Stimulated activated naive B cell treated with anti-CD40 and anti-IgM and Interleukin-4, amounts not matched to agents 10 μg/mL and 1 μg/mL and 100 μg/mL, for 72 hours (primary cell): Measurements from ENCODE around the gene FAM20A.
"Not testable (repeated sequence)": the region's sequence is repeated elsewhere in the genome, so short reads cannot be mapped to it uniquely, and the experiment has no call there.

Experiments used
- ATAC-seq, 2 donors: fragments of 150-1000 bp; cut with Tn5 transposase; replicated peaks; 2 replicates each; pipeline ENCODE4 v1.10.0; 2021; ENCODE audit warnings: moderate library complexity in 1 of 2
- DNase-seq: peaks from one replicate; pipeline ENCODE4 v3.0.0; 2021
- H3K27ac Mint-ChIP-seq: one replicate; pipeline ENCODE4 v1.8.0; 2022; ENCODE audit warnings: mild to moderate bottlenecking, mixed read lengths
- H3K27me3 Mint-ChIP-seq, 2 donors: one replicate each; pipeline ENCODE4 v1.8.0; 2022; ENCODE audit warnings: mixed read lengths in 2 of 2
- H3K36me3 Mint-ChIP-seq, 2 donors: one replicate each; pipeline ENCODE4 v1.8.0; 2022; ENCODE audit warnings: mixed read lengths in 2 of 2, mild to moderate bottlenecking in 1 of 2
- H3K4me1 Mint-ChIP-seq, 2 donors: one replicate each; pipeline ENCODE4 v1.8.0; 2022; ENCODE audit warnings: mixed read lengths in 2 of 2, mild to moderate bottlenecking in 1 of 2
- H3K4me3 Mint-ChIP-seq, 2 donors: one replicate each; pipeline ENCODE4 v1.8.0; 2022; ENCODE audit warnings: mild to moderate bottlenecking in 2 of 2, mixed read lengths in 2 of 2, moderate library complexity in 1 of 2
- H3K9me3 Mint-ChIP-seq, 2 donors: one replicate each; pipeline ENCODE4 v1.8.0; 2022; ENCODE audit warnings: mixed read lengths in 2 of 2, mild to moderate bottlenecking in 1 of 2

FAM20A gene

DNA sequence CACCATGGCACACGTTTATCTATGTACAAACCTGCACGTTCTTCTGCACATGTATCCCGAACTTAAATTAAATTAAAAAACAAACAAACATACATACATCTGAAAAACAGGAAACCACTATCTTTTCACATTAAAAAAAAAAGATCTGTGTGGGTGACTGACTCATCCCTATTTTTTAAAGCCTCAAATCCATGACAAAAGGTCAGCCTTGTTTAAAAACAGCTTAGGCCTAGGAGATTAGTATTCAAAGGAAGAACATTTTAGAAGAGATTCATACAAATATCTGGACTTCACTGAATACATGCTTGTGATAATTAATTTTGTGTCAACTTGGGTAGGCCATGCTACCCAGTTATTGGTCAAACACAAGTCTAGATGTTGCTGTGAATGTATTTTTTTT, 93.6 kb downstream of the FAM20A start:
- Mint-ChIP-seq H3K27me3 (no peaks in the 10 kb centered on the region), H3K27ac (no peak overlapping the region), H3K4me1 (peaks cover 3 to 24% of the 10 kb centered on the region in 2 donors), H3K9me3 (peaks cover 0 to 3% of the 10 kb centered on the region in 2 donors), H3K36me3 (no peaks in the 10 kb centered on the region), H3K4me3 (no peak overlapping the region)
- DNase-seq: no peak
- no peak for ATAC-seq

GRCh38 chr17:68505951-68506350, 95.2 kb downstream of the FAM20A start:
- H3K27me3 Mint-ChIP-seq: peaks cover 0 to 3% of the 10 kb centered on the region in 2 donors

GRCh38 chr17:68501074-68501473, 100.1 kb downstream of the FAM20A start:
- no peak overlapping the region for H3K4me3 Mint-ChIP-seq
- H3K9me3 Mint-ChIP-seq: peaks cover 8 to 10% of the 10 kb centered on the region in 2 donors
- H3K4me1 Mint-ChIP-seq: peaks cover 22 to 25% of the 10 kb centered on the region in 2 donors
- ATAC-seq: no peak
- DNase-seq: no peak
- H3K27ac Mint-ChIP-seq: peak overlapping the region; percentile 1
- peaks cover 0 to 3% of the 10 kb centered on the region in 2 donors for H3K27me3 Mint-ChIP-seq
- H3K36me3 Mint-ChIP-seq: peaks cover 11 to 12% of the 10 kb centered on the region in 2 donors

More at GRCh38 chr17:68505951-68506350, 95.2 kb downstream of the FAM20A start:
- H3K27ac Mint-ChIP-seq: no peak overlapping the region
- DNase-seq: no peak
- H3K4me1 Mint-ChIP-seq: peaks cover 6 to 12% of the 10 kb centered on the region in 2 donors
- no peak overlapping the region for H3K4me3 Mint-ChIP-seq
- peaks cover 5% of the 10 kb centered on the region in 2 donors for H3K9me3 Mint-ChIP-seq
- no peak for ATAC-seq
- peaks cover 4% of the 10 kb centered on the region in 2 donors for H3K36me3 Mint-ChIP-seq

GRCh38 chr17:68499587-68499986, 101.6 kb downstream of the FAM20A start:
- ATAC-seq: no peak
- Mint-ChIP-seq H3K27ac (no peak overlapping the region), H3K4me3 (no peak overlapping the region)

GRCh38 chr17:68498479-68499326, 102.5 kb downstream of the FAM20A start:
- Mint-ChIP-seq H3K36me3 (peaks cover 11 to 12% of the 10 kb centered on the region in 2 donors), H3K4me3 (peak overlapping the region; percentile 37 to 38), H3K27ac (peak overlapping the region; percentile 92), H3K4me1 (peaks cover 22 to 25% of the 10 kb centered on the region in 2 donors), H3K9me3 (peaks cover 5 to 10% of the 10 kb centered on the region in 2 donors), H3K27me3 (peaks cover 0 to 3% of the 10 kb centered on the region in 2 donors)
- ATAC-seq (peak; percentile 31 to 41), DNase-seq (no peak)

More at GRCh38 chr17:68499587-68499986, 101.6 kb downstream of the FAM20A start:
- Mint-ChIP-seq H3K4me1 (peaks cover 22 to 25% of the 10 kb centered on the region in 2 donors), H3K27me3 (peaks cover 0 to 3% of the 10 kb centered on the region in 2 donors), H3K36me3 (peaks cover 11 to 12% of the 10 kb centered on the region in 2 donors), H3K9me3 (peaks cover 8 to 10% of the 10 kb centered on the region in 2 donors)
- DNase-seq: no peak

DNA sequence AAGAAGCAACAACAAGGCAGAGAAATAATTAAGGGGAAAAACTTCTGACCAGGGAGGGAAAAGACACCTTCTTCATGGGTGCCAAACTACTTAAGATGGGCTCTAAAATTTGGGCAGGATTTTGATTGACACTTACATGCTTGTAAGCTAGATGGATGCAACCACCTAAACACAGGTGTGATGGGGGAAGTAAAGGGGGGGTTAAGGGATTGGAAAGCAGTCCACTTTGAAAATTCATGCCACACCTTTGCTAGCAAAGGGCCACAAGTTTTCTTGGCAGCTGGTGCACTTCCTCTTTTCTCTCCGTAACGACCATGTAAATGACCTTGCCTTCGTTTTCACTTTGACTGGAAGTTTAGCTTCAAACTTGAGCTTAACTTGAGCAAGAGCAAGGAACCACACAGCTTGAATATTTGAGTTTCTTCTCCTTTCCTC, 103.3 kb downstream of the FAM20A start:
- Mint-ChIP-seq H3K27ac (peak overlapping the region; percentile 82), H3K36me3 (peaks cover 11 to 12% of the 10 kb centered on the region in 2 donors), H3K4me3 (peak overlapping the region; percentile 19 to 38), H3K27me3 (peaks cover 0 to 3% of the 10 kb centered on the region in 2 donors), H3K4me1 (peaks cover 22 to 25% of the 10 kb centered on the region in 2 donors), H3K9me3 (peaks cover 5 to 10% of the 10 kb centered on the region in 2 donors)
- ATAC-seq (peak; percentile 96), DNase-seq (peak; percentile 54)

- H3K27me3 Mint-ChIP-seq: no peaks in the 10 kb centered on the region
- H3K4me3 Mint-ChIP-seq: no peak overlapping the region
- H3K36me3 Mint-ChIP-seq: peaks cover 2 to 4% of the 10 kb centered on the region in 2 donors
- H3K4me1 Mint-ChIP-seq: peaks cover 27 to 44% of the 10 kb centered on the region in 2 donors
- no peak for ATAC-seq
- no peak for DNase-seq
- no peak overlapping the region for H3K27ac Mint-ChIP-seq
- H3K9me3 Mint-ChIP-seq: peaks cover 1 to 3% of the 10 kb centered on the region in 2 donors
Observed at GRCh38 chr17:68495081-68495480, 106.1 kb downstream of the FAM20A start.

DNA sequence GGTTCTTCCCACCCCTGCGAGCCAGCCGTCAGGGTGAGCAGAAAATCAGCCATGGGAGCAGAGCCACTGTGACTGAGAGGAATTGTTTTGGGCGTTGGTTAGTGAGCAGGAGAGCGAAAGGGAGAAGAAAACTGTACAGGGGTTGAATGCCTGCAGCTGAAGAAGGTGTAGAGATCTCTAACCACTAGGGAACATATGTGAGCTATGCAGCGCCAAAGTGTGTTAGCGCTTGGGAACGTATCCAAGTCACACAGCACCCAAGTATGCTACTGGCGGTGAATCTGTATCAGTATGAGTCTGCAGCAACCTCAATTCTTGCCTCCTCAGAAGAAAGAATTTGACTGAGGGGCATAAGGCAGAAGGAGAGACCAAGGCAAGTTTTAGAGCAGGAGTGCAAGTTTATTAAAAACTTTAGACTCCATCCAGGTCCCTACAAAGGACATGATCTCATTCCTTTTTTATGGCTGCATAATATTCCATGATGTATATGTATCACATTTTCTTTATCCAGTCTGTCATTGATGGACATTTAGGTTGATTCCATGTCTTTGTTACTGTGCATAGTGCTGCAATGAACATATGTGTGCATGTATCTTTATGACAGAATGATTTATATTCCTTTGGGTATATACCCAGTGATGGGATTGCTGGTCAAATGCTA, 108.6 kb downstream of the FAM20A start:
- ATAC-seq, H3K4me3 Mint-ChIP-seq: not testable (repeated sequence)

DNA sequence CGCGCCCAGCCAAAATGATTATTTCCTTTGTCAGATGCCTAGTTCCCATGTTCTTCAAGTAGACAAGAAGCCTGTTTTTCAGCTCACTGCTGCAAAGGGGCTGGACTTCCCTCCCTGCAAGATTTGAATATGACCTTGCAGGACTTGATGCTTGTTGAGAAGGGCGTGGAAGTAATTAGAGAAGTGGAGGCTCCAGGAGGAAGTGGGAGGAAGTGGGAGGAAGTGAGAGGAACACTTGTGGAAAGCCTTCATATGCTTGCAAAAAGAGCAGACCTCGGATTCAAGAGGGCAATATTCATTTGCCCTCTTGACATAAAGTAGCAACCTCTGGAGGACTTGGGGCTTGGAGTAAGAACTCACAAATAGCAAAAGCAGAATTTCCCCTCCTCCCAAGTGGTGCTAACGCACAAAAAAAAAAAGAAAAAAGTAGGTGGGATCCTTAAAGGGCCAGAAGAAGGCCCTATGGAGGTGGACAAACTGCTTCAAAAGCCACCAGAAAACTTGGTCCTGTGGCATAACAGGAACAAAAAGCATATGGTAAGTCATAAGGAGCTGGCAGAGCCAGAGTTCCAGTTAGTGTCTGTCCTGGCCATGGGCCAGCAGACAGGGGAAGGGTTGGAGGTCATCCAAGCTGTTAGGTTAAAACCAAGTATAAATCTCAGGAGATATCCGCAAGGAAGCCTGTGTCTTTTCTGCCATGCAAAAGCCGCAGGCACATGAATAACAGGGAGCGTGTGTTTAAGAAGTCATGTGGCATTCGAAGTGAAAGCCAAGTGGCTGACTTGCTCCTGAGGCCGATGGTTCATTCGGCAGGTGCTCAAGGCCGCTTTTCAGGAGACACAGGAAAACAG, 109.6 kb downstream of the FAM20A start:
- H3K4me1 Mint-ChIP-seq: peaks cover 13 to 35% of the 10 kb centered on the region in 2 donors
- H3K9me3 Mint-ChIP-seq: no peaks in the 10 kb centered on the region
- DNase-seq (peak; percentile 44), ATAC-seq (peak; percentile 79 to 84)
- no peaks in the 10 kb centered on the region for H3K27me3 Mint-ChIP-seq
- no peaks in the 10 kb centered on the region for H3K36me3 Mint-ChIP-seq
- H3K27ac Mint-ChIP-seq: peak overlapping the region; percentile 1
- no peak overlapping the region for H3K4me3 Mint-ChIP-seq

More for the DNA sequence above, 108.6 kb downstream of the FAM20A start:
- DNase-seq, H3K9me3 Mint-ChIP-seq, H3K27me3 Mint-ChIP-seq, H3K27ac Mint-ChIP-seq, H3K36me3 Mint-ChIP-seq: not testable (repeated sequence)
- peaks cover 15 to 35% of the 10 kb centered on the region in 2 donors for H3K4me1 Mint-ChIP-seq

GRCh38 chr17:68489919-68490318, 111.2 kb downstream of the FAM20A start:
- no peak for ATAC-seq

More at GRCh38 chr17:68489919-68490318, 111.2 kb downstream of the FAM20A start:
- Mint-ChIP-seq H3K27ac (no peak overlapping the region), H3K4me1 (peaks cover 13 to 49% of the 10 kb centered on the region in 2 donors), H3K27me3 (no peaks in the 10 kb centered on the region), H3K36me3 (no peaks in the 10 kb centered on the region), H3K9me3 (no peaks in the 10 kb centered on the region), H3K4me3 (no peak overlapping the region)
- no peak for DNase-seq
